Activated gamma-delta T cell (primary cell): ENCODE data around the gene RFC3.

Experiments used
- DNase-seq: peaks from one replicate; lab custom pipeline; 2025; lab: John Stamatoyannopoulos, UW

RFC3 gene

GRCh38 chr13:33865945-33866344 is 48.0 kb downstream of the RFC3 start:
- DNase-seq: no peak

GRCh38 chr13:33867472-33867871 is 49.5 kb downstream of the RFC3 start:
- no peak for DNase-seq

DNA sequence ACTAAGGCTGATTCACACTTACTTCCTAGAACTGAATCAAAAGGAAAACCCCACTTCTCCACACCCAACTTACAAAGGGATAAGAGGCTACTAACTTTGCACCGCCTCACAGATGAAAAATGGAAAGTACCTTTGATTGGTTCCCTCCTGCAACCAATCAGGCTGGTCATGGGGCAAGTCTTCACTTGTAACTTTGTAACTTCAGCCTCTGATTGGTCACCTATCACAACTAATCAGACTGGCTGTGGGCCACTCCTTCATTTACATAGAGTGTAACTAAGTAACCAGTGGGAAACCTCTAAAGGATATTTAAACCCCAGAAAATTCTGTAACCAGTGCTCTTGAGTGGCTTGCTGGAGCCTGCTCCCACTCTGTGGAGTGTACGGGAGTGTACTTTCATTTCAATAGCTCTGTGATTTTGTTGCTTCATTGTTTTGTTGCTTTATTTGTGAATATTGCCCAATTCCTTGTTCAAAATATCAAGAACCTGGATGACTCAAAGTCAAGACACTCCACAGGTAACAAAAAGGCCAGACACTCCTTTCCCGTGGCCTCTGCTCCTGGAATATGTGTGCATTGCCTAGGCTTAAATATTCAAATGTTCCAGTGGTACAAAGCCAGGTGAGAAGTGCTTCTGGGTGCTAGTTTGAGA is 50.5 kb downstream of the RFC3 start:
- DNase-seq: no peak

DNA sequence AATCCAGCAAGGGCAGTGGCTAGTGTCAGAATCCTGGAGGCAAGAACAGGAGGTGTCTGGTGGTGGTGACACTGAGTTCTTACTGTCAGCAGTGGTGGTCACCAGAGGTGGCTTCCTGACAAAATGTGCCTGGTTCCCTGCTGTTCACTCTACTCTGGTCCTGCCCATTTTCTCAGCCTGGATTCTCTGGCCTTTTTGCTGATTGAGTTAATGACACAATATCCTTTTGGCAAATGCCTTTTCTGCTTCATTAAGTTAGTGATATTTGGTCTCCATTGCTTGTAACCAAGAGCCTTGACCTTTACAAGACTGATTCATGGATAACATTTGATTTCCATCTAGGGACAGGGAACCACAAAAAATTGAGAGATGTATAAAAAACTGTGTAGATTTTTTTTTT is 51.1 kb downstream of the RFC3 start:
- DNase-seq: no peak

GRCh38 chr13:33870046-33870668 is 52.2 kb downstream of the RFC3 start:
- no peak for DNase-seq

DNA sequence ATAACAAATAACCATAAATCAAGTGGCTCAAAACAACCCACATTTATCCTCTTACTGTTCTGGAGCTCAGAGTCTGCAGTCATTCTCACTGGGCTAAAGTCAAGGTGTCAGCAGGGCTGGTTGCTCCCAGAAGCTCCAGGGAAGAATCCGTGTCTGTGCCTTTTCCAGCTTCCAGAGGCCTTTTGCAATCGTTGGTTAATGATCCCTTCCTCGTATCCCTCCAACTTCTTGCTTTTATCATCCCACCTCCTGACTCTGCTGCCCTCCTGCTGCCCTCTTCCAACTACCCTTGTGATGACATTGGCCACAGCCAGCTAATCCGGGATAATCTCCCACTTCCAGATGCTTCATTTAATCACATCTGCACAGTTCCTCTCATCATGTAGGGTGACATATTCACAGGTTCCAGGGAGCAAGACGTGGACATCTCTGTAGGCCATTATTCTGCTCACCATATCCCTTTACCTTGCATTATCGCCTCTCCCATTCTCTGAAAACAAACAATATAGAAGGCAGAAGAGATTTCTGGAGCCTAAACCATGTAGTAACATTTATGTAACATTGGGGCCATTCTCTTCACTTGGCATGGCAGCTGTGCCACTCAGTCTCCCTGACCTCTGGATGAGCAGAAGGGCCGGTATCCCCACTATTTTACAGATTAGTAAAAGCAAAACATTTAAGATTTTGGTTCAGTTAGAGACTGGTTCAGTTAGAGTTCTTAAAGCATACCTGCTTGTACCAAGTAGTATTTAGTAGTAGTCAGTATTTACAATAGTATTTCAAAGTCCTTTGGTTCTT is 53.5 kb downstream of the RFC3 start:
- DNase-seq: no peak

DNA sequence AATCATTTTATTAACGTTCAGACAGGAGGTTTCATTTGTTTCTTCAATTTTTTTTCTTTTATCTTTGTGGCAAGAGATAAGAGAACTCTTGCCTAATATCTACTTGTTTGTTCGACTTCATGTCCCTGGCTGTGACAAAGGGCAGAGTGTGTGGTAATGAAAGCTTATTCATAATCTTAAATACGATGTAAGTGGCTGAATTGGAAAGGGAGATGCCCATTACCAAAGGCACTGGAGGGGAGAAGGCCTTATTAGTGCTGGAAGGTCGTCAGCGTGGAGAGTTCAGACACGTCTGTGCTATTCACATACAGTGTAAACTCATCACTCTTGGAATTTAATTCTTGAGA is 54.0 kb downstream of the RFC3 start:
- DNase-seq: no peak

GRCh38 chr13:33873251-33873908 is 55.4 kb downstream of the RFC3 start:
- no peak for DNase-seq

GRCh38 chr13:33874871-33875270 is 56.9 kb downstream of the RFC3 start:
- no peak for DNase-seq

- DNase-seq: no peak
Measured at GRCh38 chr13:33875618-33876401, 57.9 kb downstream of the RFC3 start.

DNA sequence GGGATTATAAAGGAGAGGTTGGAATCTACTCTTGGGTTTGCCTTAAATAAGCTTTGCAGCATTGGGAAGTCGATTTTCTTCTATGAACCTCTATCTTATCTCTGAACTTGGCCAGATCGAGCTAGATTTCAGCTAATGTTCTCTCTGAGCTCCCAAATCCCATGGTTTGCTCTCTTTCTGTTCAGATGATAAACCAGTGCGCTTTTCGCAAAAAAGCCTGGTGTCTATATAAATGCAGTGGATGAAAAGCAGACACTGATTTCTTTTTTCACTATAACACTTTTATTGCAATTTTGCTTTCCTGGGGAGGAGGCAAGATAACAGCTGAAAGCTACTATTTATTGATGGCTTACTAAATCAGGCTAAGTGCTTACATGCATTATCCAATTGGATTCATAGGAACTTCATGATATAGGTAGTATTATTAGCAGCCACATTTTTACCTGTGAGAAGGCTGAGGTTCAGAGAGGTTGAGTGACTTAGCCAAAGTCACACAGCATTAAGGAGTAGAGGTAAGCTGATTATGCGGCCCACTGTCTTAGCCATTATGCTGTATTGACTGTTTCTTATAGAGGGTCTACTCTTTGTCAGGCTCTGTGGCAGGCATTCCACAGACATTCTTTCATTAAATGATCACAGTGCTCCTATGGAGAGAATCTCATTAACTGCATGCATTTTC is 58.9 kb downstream of the RFC3 start:
- no peak for DNase-seq

- DNase-seq: no peak
Measured at GRCh38 chr13:33879118-33879517, 61.2 kb downstream of the RFC3 start.

GRCh38 chr13:33882804-33883203 is 64.9 kb downstream of the RFC3 start:
- no peak for DNase-seq

GRCh38 chr13:33884531-33885220 is 66.7 kb downstream of the RFC3 start:
- DNase-seq: no peak
